GM18498 (cell line): ENCODE results near the gene PAPPA2.
"Not testable (repeated sequence)": the region's sequence is repeated elsewhere in the genome, so short reads cannot be mapped to it uniquely, and the experiment has no call there.

ENCODE experiments used
- ATAC-seq: cut with Tn5 transposase; IDR thresholded peaks from one replicate; pipeline ENCODE4 v1.9.1; 2021; ENCODE audit warnings: mild to moderate bottlenecking, moderate library complexity; ENCODE audit not compliant: unreplicated experiment

Gene PAPPA2

DNA sequence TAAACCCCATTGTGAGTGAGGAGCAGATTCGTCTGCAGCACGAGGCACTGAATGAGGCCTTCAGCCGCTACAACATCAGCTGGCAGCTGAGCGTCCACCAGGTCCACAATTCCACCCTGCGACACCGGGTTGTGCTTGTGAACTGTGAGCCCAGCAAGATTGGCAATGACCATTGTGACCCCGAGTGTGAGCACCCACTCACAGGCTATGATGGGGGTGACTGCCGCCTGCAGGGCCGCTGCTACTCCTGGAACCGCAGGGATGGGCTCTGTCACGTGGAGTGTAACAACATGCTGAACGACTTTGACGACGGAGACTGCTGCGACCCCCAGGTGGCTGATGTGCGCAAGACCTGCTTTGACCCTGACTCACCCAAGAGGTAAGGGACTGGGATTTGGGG is 132.2 kb downstream of the PAPPA2 start:
- no peak for ATAC-seq

GRCh38 chr1:176601348-176601747 is 138.4 kb downstream of the PAPPA2 start:
- no peak for ATAC-seq

DNA sequence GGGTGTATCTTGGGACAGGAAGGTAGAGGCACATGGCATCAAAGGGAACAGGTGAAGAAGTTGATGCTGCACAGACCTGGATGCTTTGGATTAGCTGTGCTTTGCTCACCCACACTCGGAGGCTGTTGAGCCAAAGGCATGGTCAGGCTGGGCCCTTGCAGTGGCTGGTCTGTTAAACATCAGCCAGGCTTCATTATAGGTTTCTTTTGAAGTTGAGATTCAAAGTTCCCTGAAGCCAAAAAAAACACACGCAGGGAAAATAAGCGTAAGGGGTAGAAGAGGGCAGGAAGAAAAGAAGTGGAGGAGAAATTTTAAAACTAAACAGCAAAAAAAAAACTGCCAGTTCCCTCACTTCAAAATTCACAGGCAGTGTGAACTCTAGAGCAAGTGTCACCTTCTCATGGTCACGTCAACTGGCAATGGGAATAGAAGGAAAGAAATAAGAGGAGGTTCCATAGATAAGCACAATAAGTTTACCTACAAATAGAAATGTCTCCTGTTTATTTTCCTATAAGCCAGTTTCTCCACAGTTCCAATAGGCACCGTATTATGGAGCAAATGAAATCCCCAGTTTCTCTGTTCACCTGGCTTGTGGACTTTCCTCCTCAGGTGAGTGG is 139.5 kb downstream of the PAPPA2 start:
- no peak for ATAC-seq

DNA sequence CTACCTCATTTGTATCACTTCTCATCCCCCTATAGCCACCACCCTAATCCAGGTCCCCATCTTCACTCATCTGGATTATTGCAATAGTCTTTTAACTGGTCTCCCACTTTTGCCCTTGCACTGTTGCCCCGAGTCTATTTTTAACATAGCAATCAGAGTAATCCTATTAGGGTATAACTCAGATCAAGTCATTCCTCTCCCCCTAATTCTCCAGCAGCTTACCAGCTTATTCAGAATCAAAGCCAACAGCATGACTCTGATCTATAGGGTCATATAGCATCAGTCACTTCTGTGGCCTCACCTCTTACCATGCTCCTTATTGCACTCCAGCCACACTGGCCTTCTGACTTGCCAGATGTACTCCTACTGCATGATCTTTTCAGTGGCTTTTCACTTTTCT is 140.7 kb downstream of the PAPPA2 start:
- ATAC-seq: no peak

DNA sequence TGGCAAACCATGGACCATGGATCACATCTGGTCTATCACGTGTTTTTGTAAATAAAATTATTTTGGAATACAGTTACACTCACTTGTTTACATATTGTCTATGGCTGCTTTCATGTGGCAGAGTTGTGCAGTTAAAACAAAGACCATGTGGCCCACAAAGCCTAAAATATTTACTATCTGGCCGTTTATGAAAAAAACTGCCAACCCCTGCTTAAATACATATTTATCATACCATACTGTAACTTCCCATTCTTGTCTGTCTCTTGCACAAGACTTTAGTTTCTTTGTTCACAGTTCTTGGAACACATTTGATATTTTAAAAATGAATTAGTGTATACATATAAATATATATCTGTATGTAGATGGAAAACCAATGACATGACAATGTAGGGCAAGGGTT is 141.5 kb downstream of the PAPPA2 start:
- ATAC-seq: no peak

- no peak for ATAC-seq
These were observed 142.2 kb downstream of the PAPPA2 start for GRCh38 chr1:176605176-176605575.

DNA sequence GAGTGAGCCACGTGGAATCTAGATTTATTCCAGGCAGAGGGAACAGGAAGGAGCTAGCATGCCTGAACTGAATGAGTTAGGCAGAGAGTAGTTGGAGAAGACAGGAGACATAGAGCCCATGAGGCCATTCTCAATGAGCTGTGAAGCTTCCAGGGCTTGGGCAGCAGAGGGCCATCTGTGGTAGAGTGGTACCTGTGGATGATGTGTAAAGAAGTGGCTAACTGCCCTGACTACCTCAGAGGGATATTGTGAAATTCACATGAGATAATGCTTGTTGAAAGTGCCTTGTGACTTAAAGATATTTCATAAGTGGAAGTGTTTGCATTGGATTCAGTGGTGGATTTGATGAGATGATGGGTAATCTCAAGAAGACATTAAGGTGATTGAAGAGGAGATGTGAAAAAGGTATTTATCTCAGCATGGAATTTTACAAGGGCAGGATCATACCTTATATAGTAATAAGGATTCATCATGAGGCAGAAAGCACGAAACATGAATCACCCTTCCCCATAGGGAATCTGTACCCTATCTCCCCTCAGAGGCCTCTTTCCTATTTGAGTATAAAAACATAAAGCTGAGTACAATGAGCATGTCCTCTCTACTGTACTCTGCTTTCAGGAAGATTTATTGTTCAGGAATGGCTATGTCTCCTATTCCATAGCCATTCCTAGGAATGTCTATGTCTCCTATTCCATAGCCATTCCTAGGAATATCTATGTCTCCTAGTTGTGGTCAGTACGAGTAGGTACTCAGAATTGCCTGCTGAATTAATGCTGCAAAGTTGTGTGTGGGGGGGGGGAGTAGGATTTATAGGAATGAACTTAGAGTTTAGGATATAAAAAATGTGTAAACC is 146.8 kb downstream of the PAPPA2 start:
- ATAC-seq: no peak

DNA sequence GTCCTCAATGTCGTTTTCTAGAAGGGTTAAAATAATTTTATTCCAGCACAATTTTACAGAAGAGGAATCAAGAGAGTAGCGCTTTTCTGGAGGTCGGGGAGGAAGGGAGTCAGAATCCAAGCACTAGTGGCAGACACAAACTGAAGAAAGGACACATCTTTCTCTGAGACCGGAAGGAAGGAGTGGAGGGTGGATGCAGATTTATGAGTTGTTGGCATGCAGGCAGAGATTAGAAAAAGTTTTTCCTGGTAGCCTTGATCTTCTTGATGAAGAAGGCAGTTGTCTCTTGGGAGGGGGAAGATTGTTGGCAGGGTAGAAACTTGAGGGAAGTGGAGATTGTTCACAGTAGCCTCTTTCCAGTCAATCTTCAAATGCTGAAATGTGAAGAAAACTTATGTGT is 149.8 kb downstream of the PAPPA2 start:
- no peak for ATAC-seq

DNA sequence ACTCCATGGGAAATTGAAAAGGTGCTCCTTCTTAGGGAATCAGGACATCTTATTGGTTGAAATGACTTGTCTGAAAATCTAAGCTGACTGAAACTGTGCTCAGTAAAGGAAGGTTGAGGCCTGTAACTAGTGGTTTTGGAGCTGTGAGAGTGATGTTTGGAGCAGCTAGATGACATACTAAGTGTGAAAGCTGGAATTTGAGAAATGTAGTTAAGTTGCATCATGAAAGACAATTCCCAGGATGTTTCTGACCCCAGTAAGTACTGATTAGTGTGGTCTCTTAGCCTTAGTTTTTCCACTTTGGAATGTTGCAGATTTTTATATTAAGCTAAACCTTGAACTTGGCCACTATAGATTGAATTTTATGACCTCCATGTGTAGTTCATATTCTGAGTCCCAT is 154.9 kb downstream of the PAPPA2 start:
- ATAC-seq: no peak

- no peak for ATAC-seq
These were observed 156.3 kb downstream of the PAPPA2 start for GRCh38 chr1:176619261-176619660.

GRCh38 chr1:176625365-176625764 is 162.4 kb downstream of the PAPPA2 start:
- ATAC-seq: no peak

DNA sequence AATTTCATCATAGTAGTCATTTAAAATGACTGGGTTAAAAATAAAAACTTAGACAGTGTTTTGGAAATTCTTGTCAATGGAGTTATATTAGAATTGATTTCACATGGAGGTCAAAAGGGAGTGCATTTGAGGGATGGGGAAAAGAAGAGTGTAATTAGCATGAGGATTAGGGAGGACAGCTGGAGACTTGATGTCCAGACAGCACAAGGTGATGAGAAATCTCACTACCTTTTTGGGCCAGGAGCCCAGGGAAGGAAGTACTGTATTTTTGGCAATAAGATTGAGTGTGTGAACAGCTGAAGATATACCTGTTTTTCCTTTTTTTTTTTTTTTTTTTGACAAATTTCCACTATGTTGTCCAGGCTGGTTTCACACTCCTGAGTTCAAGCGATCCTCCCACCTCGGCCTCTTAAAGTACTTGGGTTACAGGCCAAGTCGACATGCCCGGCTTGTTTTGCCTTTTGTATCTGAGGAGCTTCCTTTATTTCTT is 163.6 kb downstream of the PAPPA2 start:
- no peak for ATAC-seq

DNA sequence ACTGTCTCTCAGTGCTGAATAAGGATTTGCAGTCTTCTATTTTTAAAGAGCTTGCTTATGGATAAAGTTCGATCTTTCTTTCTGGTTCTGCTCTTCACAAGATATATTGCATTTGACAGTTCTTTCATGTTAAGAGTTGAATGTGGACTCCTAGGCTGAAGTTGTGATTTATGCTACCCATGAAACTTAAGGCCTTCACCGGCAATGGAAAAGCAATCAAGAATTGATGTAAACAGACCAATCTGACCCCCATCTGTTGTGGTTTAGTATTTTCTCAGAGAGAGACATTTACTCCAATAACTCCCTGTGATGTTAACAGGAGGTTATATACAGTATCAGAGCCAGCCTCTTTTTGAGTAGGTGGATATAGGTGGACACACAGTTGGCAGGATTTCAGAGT is 165.8 kb downstream of the PAPPA2 start:
- no peak for ATAC-seq

DNA sequence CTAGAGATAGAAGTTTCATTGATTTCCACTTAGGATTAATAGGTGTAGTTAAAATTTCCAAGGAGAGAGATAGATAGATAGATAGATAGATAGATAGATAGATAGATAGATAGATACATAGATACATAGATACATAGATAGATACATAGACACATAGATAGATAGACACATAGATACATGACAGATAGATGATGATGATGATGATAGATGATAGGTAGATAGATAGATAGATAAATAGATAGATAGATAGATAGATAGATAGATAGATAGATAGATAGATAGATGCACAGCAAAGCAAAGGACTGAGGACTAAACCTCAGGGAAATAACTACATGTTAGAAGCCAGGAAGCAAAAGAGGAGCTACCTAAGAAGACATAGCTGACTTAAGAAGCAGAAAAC is 171.8 kb downstream of the PAPPA2 start:
- ATAC-seq: not testable (repeated sequence)

- ATAC-seq: no peak
These were observed 175.9 kb downstream of the PAPPA2 start for GRCh38 chr1:176638713-176639526.

DNA sequence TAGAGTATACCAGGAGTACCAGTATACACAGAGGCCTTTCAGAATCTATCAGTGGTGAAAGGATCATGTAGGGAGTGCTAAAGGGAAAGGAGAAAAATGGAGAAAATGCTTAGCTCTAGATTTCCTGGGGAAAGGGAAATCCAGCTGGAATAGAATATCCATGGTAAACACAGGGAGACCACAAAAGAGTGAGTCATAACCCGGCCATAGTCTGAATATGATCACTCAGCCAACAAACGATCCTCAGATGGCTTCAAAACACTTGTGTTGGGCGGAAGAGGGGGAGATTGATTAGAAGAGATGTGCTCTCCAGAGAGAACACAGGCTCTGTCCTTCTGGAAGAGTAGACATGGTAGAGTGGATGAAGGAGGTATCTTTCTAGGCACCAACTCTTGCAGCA is 180.6 kb downstream of the PAPPA2 start:
- ATAC-seq: no peak

GRCh38 chr1:176648556-176648955 is 185.6 kb downstream of the PAPPA2 start:
- ATAC-seq: no peak

- no peak for ATAC-seq
These were observed 193.5 kb downstream of the PAPPA2 start for GRCh38 chr1:176656257-176656995.

DNA sequence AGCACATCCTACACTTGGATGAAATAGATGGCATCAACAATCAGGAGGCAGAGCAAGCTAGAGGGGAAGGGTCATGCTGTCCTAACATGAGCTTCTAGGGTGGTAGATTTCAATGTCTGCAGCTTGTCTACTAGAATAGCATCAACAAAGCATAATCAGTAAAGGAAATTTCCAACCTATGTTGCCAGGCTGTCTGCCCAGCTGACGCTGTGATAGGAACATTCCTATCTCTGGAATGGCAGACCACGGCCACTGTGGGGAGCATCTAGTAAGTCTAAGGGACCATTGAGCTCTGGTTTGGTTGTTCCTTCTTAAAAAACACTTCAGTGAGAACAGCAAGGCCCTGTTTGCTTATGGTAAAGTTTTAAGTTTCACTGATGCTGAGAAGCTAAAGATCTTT is 206.8 kb downstream of the PAPPA2 start:
- ATAC-seq: no peak

DNA sequence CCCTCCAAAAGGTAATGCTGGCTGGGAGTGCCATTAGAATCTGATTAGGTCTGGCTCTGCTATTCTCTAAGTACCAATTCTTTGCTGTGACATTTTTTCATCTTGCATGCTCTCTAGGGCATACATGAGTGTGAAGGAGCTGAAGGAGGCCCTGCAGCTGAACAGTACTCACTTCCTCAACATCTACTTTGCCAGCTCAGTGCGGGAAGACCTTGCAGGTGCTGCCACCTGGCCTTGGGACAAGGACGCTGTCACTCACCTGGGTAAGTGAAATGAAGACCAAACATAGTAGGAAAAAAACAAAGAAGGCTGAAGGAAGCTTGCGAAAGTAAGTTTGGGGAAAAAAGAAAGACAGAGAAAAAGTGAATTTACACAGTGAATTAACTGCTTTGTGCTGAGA is 207.9 kb downstream of the PAPPA2 start:
- no peak for ATAC-seq
